ENCODE measurements around the gene HECTD1. TPM values are rescaled to one million over a fixed set of nuclear protein-coding genes. Genes with fewer than 3 reads are reported as not detected.
"Not testable (repeated sequence)": the region's sequence is repeated elsewhere in the genome, so short reads cannot be mapped to it uniquely, and the experiment has no call there.

HECTD1 gene
- polyA plus RNA-seq, 1 of the 3 experiments (the other 2 are of a cell fraction): 43.2 TPM

- Histone ChIP-seq H3K4me3 (ENCODE audit: low read depth in 2 of 2, low read length in 1 of 2) (no peak overlapping the region), H3K4me1 (ENCODE audit: control insufficient read depth in 1 of 2, insufficient read depth in 2 of 2, low read depth in 1 of 2, low read length in 1 of 2) (no peaks in the 10 kb centered on the region), H3K9ac (no peak overlapping the region), H3K79me2 (ENCODE audit: insufficient read depth) (no peaks in the 10 kb centered on the region), H3K27me3 (ENCODE audit: insufficient read depth) (no peaks in the 10 kb centered on the region), H3K9me3 (no peaks in the 10 kb centered on the region), H4K20me1 (ENCODE audit: insufficient read depth) (no peaks in the 10 kb centered on the region), H2AFZ (ENCODE audit: low read depth) (no peak overlapping the region), H3F3A (replicated peaks; ENCODE audit: insufficient read depth) (no peaks in the 10 kb centered on the region), H3K9me2 (no peaks in the 10 kb centered on the region), H3K27ac (ENCODE audit: low read depth in 2 of 2, low read length in 1 of 2) (no peak overlapping the region), H3K36me3 (replicated peaks in 1 of 2; ENCODE audit: control insufficient read depth in 1 of 2, insufficient read depth in 2 of 2, low read length in 1 of 2) (no peaks in the 10 kb centered on the region), H3K4me2 (no peak overlapping the region)
- WGBS (ENCODE audit: low lambda C conversion rate): 61% methylated on average over 3 of the region's 3 CpGs
- ChIA-PET CTCF (no interaction called here), POLR2A (no interaction called here)
- DNase-seq: no peak
- TF ChIP-seq GABPA (IDR thresholded peaks at IDR 0.05; ENCODE audit: low read depth): no peak
- no peak for TF ChIP-seq RXRA (IDR thresholded peaks at IDR 0.05; ENCODE audit: borderline replicate concordance, low read depth)
- no peak for TF ChIP-seq MEF2A (IDR thresholded peaks at IDR 0.05; ENCODE audit: borderline replicate concordance, low read depth)
- TF ChIP-seq PBX3 (IDR thresholded peaks at IDR 0.05): no peak
- TF ChIP-seq RAD21 (IDR thresholded peaks at IDR 0.05; ENCODE audit: low read length): no peak
These were observed 37.0 kb upstream of the HECTD1 start for GRCh38 chr14:31244626-31245025.

- no peaks in the 10 kb centered on the region for H3K27me3 ChIP-seq (ENCODE audit: insufficient read depth)
- H3K4me3 ChIP-seq (ENCODE audit: low read depth in 2 of 2, low read length in 1 of 2): no peak overlapping the region
- POLR2A ChIA-PET: no interaction called here
- TF ChIP-seq SMC3 (IDR thresholded peaks at IDR 0.05; ENCODE audit: low read depth, low read length) (no peak), RFX5 (IDR thresholded peaks at IDR 0.05; ENCODE audit: low read length) (no peak), RAD21 (IDR thresholded peaks at IDR 0.05; ENCODE audit: low read length) (no peak), MEF2A (IDR thresholded peaks at IDR 0.05; ENCODE audit: borderline replicate concordance, low read depth) (no peak), NFIC (IDR thresholded peaks at IDR 0.05; ENCODE audit: borderline replicate concordance) (no peak), RCOR1 (IDR thresholded peaks at IDR 0.05; ENCODE audit: low read length) (no peak)
- H3K4me2 ChIP-seq: no peak overlapping the region
- WGBS (ENCODE audit: low lambda C conversion rate): 86% methylated on average over 8 of the region's 8 CpGs
- CTCF ChIA-PET: no interaction called here
- H3K4me1 ChIP-seq (ENCODE audit: control insufficient read depth in 1 of 2, insufficient read depth in 2 of 2, low read depth in 1 of 2, low read length in 1 of 2): no peaks in the 10 kb centered on the region
- no peaks in the 10 kb centered on the region for H4K20me1 ChIP-seq (ENCODE audit: insufficient read depth)
- no peak overlapping the region for H3K27ac ChIP-seq (ENCODE audit: low read depth in 2 of 2, low read length in 1 of 2)
- no peak overlapping the region for H2AFZ ChIP-seq (ENCODE audit: low read depth)
- no peak for DNase-seq
- H3K9me3 ChIP-seq: no peaks in the 10 kb centered on the region
- no peaks in the 10 kb centered on the region for H3F3A ChIP-seq (replicated peaks; ENCODE audit: insufficient read depth)
- H3K9ac ChIP-seq: no peak overlapping the region
- H3K9me2 ChIP-seq: no peaks in the 10 kb centered on the region
- no peaks in the 10 kb centered on the region for H3K36me3 ChIP-seq (replicated peaks in 1 of 2; ENCODE audit: control insufficient read depth in 1 of 2, insufficient read depth in 2 of 2, low read length in 1 of 2)
- H3K79me2 ChIP-seq (ENCODE audit: insufficient read depth): no peaks in the 10 kb centered on the region
These were observed 36.3 kb upstream of the HECTD1 start for GRCh38 chr14:31243860-31244259.

GRCh38 chr14:31242161-31242940 is 34.8 kb upstream of the HECTD1 start:
- H3K36me3 ChIP-seq (replicated peaks in 1 of 2; ENCODE audit: control insufficient read depth in 1 of 2, insufficient read depth in 2 of 2, low read length in 1 of 2); H3K4me3 ChIP-seq (ENCODE audit: low read depth in 2 of 2, low read length in 1 of 2); H3K27ac ChIP-seq (ENCODE audit: low read depth in 2 of 2, low read length in 1 of 2); H3K4me2 ChIP-seq; H3F3A ChIP-seq (replicated peaks; ENCODE audit: insufficient read depth); H3K9me3 ChIP-seq; H3K4me1 ChIP-seq (ENCODE audit: control insufficient read depth in 1 of 2, insufficient read depth in 2 of 2, low read depth in 1 of 2, low read length in 1 of 2); DNase-seq; H3K9ac ChIP-seq; H3K9me2 ChIP-seq; H4K20me1 ChIP-seq (ENCODE audit: insufficient read depth); H3K79me2 ChIP-seq (ENCODE audit: insufficient read depth); CTCF ChIA-PET; POLR2A ChIA-PET; H2AFZ ChIP-seq (ENCODE audit: low read depth); H3K27me3 ChIP-seq (ENCODE audit: insufficient read depth): not testable (repeated sequence)
- WGBS (ENCODE audit: low lambda C conversion rate): 90% methylated on average over 10 of the region's 10 CpGs
